K562 (cell line): ENCODE results near the gene HMG20B. TPM values are rescaled to one million over a fixed set of nuclear protein-coding genes. Genes with fewer than 3 reads are reported as not detected.

Experiments used
- ATAC-seq: fragments of 200-7000 bp; cut with Tn5 transposase; 3 replicates; pipeline ENCODE4 v1.9.1; 2020; ENCODE audit warnings: moderate library complexity
- BruUV-seq: library from RNA; stranded (reverse); fragments of 400-500 nt; replicated peaks from 2 replicates; lab custom pipeline; 2021; lab: Mats Ljungman, UMichigan
- CTCF ChIA-PET: fragments of 300-600 bp; formaldehyde crosslinking; extraction: SDS; loops from one replicate; lab custom pipeline; 2021; ENCODE audit warnings: low intra/inter-chr PET ratio; lab: Yijun Ruan, JAX
- POLR2A ChIA-PET: fragments of 300-600, 350-650 bp; sonication (Branson Sonifier 250); formaldehyde crosslinking; extraction: SDS; loops from one replicate; lab custom pipeline; 2021; ENCODE audit warnings: antibody characterized with exemption, inconsistent platforms; lab: Yijun Ruan, JAX
- DNase-seq, 4 experiments: peaks; one replicate each; pipeline versions ENCODE4 v3.0.0 to v3.0.0-alpha.2; 2011 to 2018; ENCODE audit warnings: low spot score in 3 of 4, mixed read lengths in 3 of 4; ENCODE audit errors: extremely low read depth in 1 of 4
- FAIRE-seq: peaks from 2 replicates; lab custom pipeline; 2011; peaks lifted over from hg19 to GRCh38; lab: Jason Lieb, UNC
- H2AFZ ChIP-seq: 2 replicates; pipeline ENCODE4 v1.6.0; 2011; ENCODE audit warnings: low read depth, low read length, control low read depth, inconsistent platforms
- H3K27ac ChIP-seq: fragments of 200-600 bp; 3 replicates; pipeline ENCODE4 v1.8.0; 2011; ENCODE audit warnings: low read depth, mild to moderate bottlenecking, control low read depth, inconsistent platforms, low read length, moderate library complexity, mixed read lengths; ENCODE audit errors: extremely low read depth
- H3K27me3 ChIP-seq, 2 experiments: fragments of 300-600 bp in 1 of 2; 2 replicates in 1 of 2; 3 replicates in 1 of 2; pipeline versions ENCODE4 v1.6.0 to v1.8.0; 2011; ENCODE audit warnings: inconsistent platforms in 2 of 2, low read length in 2 of 2, mild to moderate bottlenecking in 1 of 2, mixed read lengths in 1 of 2, moderate library complexity in 1 of 2; ENCODE audit not compliant: control insufficient read depth in 2 of 2, insufficient read depth in 2 of 2
- H3K36me3 ChIP-seq: fragments of 300-600 bp; 3 replicates; pipeline ENCODE4 v1.8.0; 2011; ENCODE audit warnings: mild to moderate bottlenecking, low read length, inconsistent platforms; ENCODE audit not compliant: control insufficient read depth, insufficient read depth
- H3K4me1 ChIP-seq, 2 experiments: fragments of 200-600 bp in 1 of 2; replicated peaks in 1 of 2; 2 replicates in 1 of 2; 3 replicates in 1 of 2; pipeline versions ENCODE4 v1.5.1 to v1.8.0; 2011; ENCODE audit warnings: inconsistent platforms in 2 of 2, low read length in 2 of 2, mild to moderate bottlenecking in 1 of 2, mixed read lengths in 1 of 2, moderate library complexity in 1 of 2; ENCODE audit not compliant: control insufficient read depth in 2 of 2, insufficient read depth in 2 of 2
- H3K4me2 ChIP-seq: 2 replicates; pipeline ENCODE4 v1.6.1; 2011; ENCODE audit warnings: low read length, control low read depth, inconsistent platforms, mixed read lengths; ENCODE audit not compliant: insufficient read depth
- H3K4me3 ChIP-seq: fragments of 200-600 bp; sonication (generic), shearing (Covaris generic); 2 replicates; pipeline ENCODE4 v1.5.1; 2016; ENCODE audit warnings: control low read depth, inconsistent platforms
- H3K79me2 ChIP-seq: fragments of 200-600 bp; 3 replicates; pipeline ENCODE4 v1.8.0; 2011; ENCODE audit warnings: low read length, inconsistent platforms; ENCODE audit not compliant: control insufficient read depth, insufficient read depth
- H3K9ac ChIP-seq, 2 experiments: 2 replicates each; pipeline versions ENCODE4 v1.6.0 to v1.6.1; 2011; ENCODE audit warnings: low read depth in 2 of 2, low read length in 2 of 2, control low read depth in 1 of 2, inconsistent platforms in 1 of 2, mild to moderate bottlenecking in 1 of 2, mixed read lengths in 1 of 2; ENCODE audit not compliant: insufficient read depth in 1 of 2
- H3K9me1 ChIP-seq: one replicate; pipeline ENCODE4 v1.6.0; 2011; ENCODE audit warnings: inconsistent platforms, mild to moderate bottlenecking, low read length, moderate library complexity; ENCODE audit not compliant: control insufficient read depth, insufficient read depth
- H3K9me3 ChIP-seq: replicated peaks from 2 replicates; pipeline ENCODE4 v1.5.1; 2011; ENCODE audit warnings: low read depth, low read length, inconsistent platforms; ENCODE audit not compliant: control insufficient read depth, insufficient read depth
- H4K20me1 ChIP-seq: replicated peaks from 2 replicates; pipeline ENCODE4 v1.6.1; 2011; ENCODE audit warnings: low read length, inconsistent platforms, mixed read lengths; ENCODE audit not compliant: control insufficient read depth, insufficient read depth
- HNRNPH1 ChIP-seq: fragments of 200-400 bp; formaldehyde crosslinking; optimal IDR thresholded peaks from 2 replicates; pipeline ENCODE3; 2017; ENCODE audit warnings: low read depth, mild to moderate bottlenecking, low read length, moderate library complexity
- NR2C1 ChIP-seq, 2 experiments: fragments of 450-650 bp; IDR thresholded peaks; 2 replicates each; pipeline ENCODE4 v1.6.1; 2017; ENCODE audit warnings: mild to moderate bottlenecking in 2 of 2, antibody characterized with exemption in 1 of 2, inconsistent platforms in 1 of 2, missing compliant biosample characterization in 1 of 2, missing genetic modification characterization in 1 of 2
- POLR2AphosphoS5 ChIP-seq: IDR thresholded peaks from 2 replicates; pipeline ENCODE4 v1.6.1; 2011; ENCODE audit warnings: mild to moderate bottlenecking, low read depth, low read length, moderate library complexity; ENCODE audit not compliant: control insufficient read depth, insufficient read depth
- RBFOX2 ChIP-seq: fragments of 200-400 bp; formaldehyde crosslinking; IDR thresholded peaks from 2 replicates; pipeline ENCODE4 v1.6.1; 2017; ENCODE audit warnings: low read depth, mild to moderate bottlenecking, low read length, moderate library complexity
- TFAP4 ChIP-seq: sonication (generic); formaldehyde crosslinking; IDR thresholded peaks from 2 replicates; pipeline ENCODE4 v1.8.0; 2022; ENCODE audit warnings: missing genetic modification reagents, mild to moderate bottlenecking, moderate library complexity, borderline replicate concordance
- ZBTB8A ChIP-seq: fragments of 450-650 bp; IDR thresholded peaks from 2 replicates; pipeline ENCODE4 v1.6.1; 2018; ENCODE audit warnings: mild to moderate bottlenecking, moderate library complexity; ENCODE audit not compliant: partially characterized antibody
- ZFP36 ChIP-seq: fragments of 150-350 bp; IDR thresholded peaks from 2 replicates; pipeline ENCODE4 v1.6.1; 2018; ENCODE audit warnings: low read length, low read depth; ENCODE audit not compliant: partially characterized antibody
- ZNF121 ChIP-seq: sonication (generic); formaldehyde crosslinking; conservative IDR thresholded peaks from 2 replicates; pipeline ENCODE4 v1.8.0; 2022; ENCODE audit warnings: missing genetic modification reagents
- WGBS: fragments of 100-300 bp; shearing (Covaris generic); methylation state at CpG from one replicate; pipeline ENCODE4 v1.1.6; 2016; ENCODE audit warnings: low coverage, mixed read lengths; ENCODE audit not compliant: insufficient coverage; ENCODE audit errors: missing lambda C conversion rate; 5-methylcytosine and 5-hydroxymethylcytosine counted together
- in situ Hi-C: fragments of 300-500 bp; cut with MboI; formaldehyde crosslinking; loops from 4 replicates; pipeline ENCODE4 v1.15.0; 2018; ENCODE audit warnings: inconsistent platforms, mixed read lengths
- intact Hi-C: fragments of 100-400 bp; cut with micrococcal nuclease; formaldehyde crosslinking; loops from 2 replicates; pipeline ENCODE4 v1.14.2; 2022
- polyA plus RNA-seq, 8 experiments: library from polyadenylated mRNA; depleted of rRNA in 4 of 8; stranded (reverse) in 5 of 8; unstranded in 3 of 8; fragments of >200 nt; fragmentation: Nextera tagmentation in 2 of 8; fragmentation: Illumina TruSeq in 1 of 8; extraction: Ambion mirVana in 2 of 8; extraction: Trizol in 1 of 8; gene quantifications; 2 replicates each; pipeline versions ENCODE4 v1.2.1 to v1.2.3, GENCODE V29; 2011 to 2014; ENCODE audit warnings: inconsistent platforms in 1 of 8, missing spikeins in 1 of 8
- total RNA-seq, 7 experiments: library from RNA; depleted of rRNA in 6 of 7; stranded (reverse); fragments of >200 nt in 6 of 7; fragmentation: Illumina TruSeq in 2 of 7; extraction: Trizol in 2 of 7; gene quantifications; 2 replicates each; pipeline versions ENCODE4 v1.2.1 to v1.2.3, GENCODE V29; 2011 to 2021; ENCODE audit warnings: low replicate concordance in 1 of 7
- TF ChIP-seq, protein P1 (sequence below), 2 experiments: fragments of 450-650 bp in 1 of 2; sonication (generic) in 1 of 2; formaldehyde crosslinking in 1 of 2; IDR thresholded peaks in 1 of 2; conservative IDR thresholded peaks in 1 of 2; 2 replicates each; pipeline versions ENCODE4 v1.6.1 to v1.8.1; 2016 to 2023; ENCODE audit warnings: mild to moderate bottlenecking in 2 of 2, moderate library complexity in 2 of 2, inconsistent platforms in 1 of 2, missing genetic modification reagents in 1 of 2
- TF ChIP-seq, protein P2 (sequence below): sonication (generic); formaldehyde crosslinking; IDR thresholded peaks from 2 replicates; pipeline ENCODE4 v1.8.1; 2023; ENCODE audit warnings: mild to moderate bottlenecking, missing genetic modification reagents

Gene HMG20B
- total and polyA plus RNA-seq, 9 of the 15 experiments (the other 6 are each of a cell fraction or from before 2014, with no cell fraction given) = 0.35 to 172 (median 38.6) TPM

DNA sequence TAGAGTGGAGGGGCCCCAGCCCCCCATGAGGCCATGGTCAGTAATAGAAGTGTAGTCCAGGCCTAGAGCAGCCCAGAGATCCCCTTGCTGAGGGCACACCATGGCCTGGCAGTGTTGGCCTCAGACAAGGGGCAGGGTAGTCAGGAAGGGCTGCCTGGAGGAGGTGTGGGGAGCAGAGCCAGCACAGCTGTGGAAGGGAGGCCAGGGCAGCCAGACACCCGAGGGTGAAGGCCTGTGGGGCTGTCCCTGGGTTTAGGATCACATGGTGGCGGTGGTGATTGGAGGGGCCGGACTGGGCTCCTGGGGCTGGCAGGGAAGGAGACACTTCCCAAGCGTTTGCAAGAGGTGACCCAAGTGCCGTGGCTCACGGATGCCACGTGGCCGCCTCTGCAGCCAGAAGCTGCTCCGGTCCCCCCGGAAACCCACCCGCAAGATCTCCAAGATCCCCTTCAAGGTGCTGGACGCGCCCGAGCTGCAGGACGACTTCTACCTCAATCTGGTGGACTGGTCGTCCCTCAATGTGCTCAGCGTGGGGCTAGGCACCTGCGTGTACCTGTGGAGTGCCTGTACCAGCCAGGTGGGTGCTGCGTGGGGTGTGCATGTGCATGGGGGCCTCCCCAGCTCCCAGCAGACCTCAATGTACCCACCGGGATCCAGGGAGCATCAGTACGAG lies 45.4 kb upstream of the HMG20B start:
- POLR2A ChIA-PET = interaction anchor here (0.6 to 1.8 kb wide), 6 partner anchors 8 to 106 kb away, joined by 3 to 6 read pairs (median 3); no protein-coding TSS in a partner anchor
- in situ Hi-C loops = no loop called here

More for the DNA sequence above, 45.4 kb upstream of the HMG20B start:
- Histone ChIP-seq H3K9me3 (no peaks in the 10 kb centered on the region), H3K4me1 (peaks cover 0 to 46% of the 10 kb centered on the region in 2 experiments; a peak in 2 of 5 replicates), H3K36me3 (peaks cover 67% of the 10 kb centered on the region; the same call in 1 of the 3 replicates), H3K9me1 (peaks cover 2% of the 10 kb centered on the region), H4K20me1 (peaks cover 7% of the 10 kb centered on the region; the same call in 1 of the 2 replicates), H3K4me3 (no peak overlapping the region), H3K79me2 (peaks cover 14% of the 10 kb centered on the region)
- CTCF ChIA-PET = no interaction called here
- no peak for DNase-seq
- BruUV-seq = no TSS peak
- intact Hi-C loops = no loop called here
- TF ChIP-seq POLR2AphosphoS5 (no peak), HNRNPH1 (no peak), RBFOX2 (0 out of 2 replicates have a peak, but pooled peaks have one; percentile 19), NR2C1 (IDR thresholded peaks at IDR 0.05) (no peak), NR2C1 (tag; IDR thresholded peaks at IDR 0.05) (no peak), ZBTB8A (no peak), TFAP4 (CRISPR knock-in tag) (peak; percentile 30; the same call in 1 of the 2 replicates), ZNF121 (CRISPR knock-in tag) (peak; percentile 69), ZFP36 (peak; percentile 90)
- TF ChIP-seq, protein P1, sequence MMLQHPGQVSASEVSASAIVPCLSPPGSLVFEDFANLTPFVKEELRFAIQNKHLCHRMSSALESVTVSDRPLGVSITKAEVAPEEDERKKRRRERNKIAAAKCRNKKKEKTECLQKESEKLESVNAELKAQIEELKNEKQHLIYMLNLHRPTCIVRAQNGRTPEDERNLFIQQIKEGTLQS (IDR thresholded peaks at IDR 0.05) = no peak
- TF ChIP-seq, protein P1 (CRISPR knock-in tag; conservative IDR thresholded peaks at IDR 0.05) = no peak
- TF ChIP-seq, protein P2, sequence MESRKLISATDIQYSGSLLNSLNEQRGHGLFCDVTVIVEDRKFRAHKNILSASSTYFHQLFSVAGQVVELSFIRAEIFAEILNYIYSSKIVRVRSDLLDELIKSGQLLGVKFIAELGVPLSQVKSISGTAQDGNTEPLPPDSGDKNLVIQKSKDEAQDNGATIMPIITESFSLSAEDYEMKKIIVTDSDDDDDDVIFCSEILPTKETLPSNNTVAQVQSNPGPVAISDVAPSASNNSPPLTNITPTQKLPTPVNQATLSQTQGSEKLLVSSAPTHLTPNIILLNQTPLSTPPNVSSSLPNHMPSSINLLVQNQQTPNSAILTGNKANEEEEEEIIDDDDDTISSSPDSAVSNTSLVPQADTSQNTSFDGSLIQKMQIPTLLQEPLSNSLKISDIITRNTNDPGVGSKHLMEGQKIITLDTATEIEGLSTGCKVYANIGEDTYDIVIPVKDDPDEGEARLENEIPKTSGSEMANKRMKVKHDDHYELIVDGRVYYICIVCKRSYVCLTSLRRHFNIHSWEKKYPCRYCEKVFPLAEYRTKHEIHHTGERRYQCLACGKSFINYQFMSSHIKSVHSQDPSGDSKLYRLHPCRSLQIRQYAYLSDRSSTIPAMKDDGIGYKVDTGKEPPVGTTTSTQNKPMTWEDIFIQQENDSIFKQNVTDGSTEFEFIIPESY (CRISPR knock-in tag) = no peak
- TF ChIP-seq, all 486 proteins: peak for 4
- FAIRE-seq (no peak), ATAC-seq (no peak)
- Histone ChIP-seq H3K4me2 (no peak overlapping the region), H2AFZ (no peak overlapping the region), H3K27ac (no peak overlapping the region), H3K27me3 (no peaks in the 10 kb centered on the region), H3K9ac (peak overlapping the region in 1 of 2 experiments; percentile 17; a peak in 1 of 4 replicates)
- WGBS = 94% methylated on average over 17 of the region's 21 CpGs
